SK-N-MC (cell line): ENCODE data around the gene RTN4.

Source experiments
- DNase-seq: peaks from one replicate; pipeline ENCODE4 v3.0.0-alpha.2; 2011; ENCODE audit warnings: low read depth, low spot score
- H3K27ac ChIP-seq: fragments of 200-600 bp; sonication (generic); 2 replicates; pipeline ENCODE4 v1.5.1; 2016; ENCODE audit warnings: mixed run types
- H3K36me3 ChIP-seq: fragments of 200-600 bp; sonication (generic); 2 replicates; pipeline ENCODE4 v1.6.1; 2017; ENCODE audit warnings: antibody characterized with exemption, low read length, mixed read lengths; ENCODE audit not compliant: insufficient read depth
- H3K4me3 ChIP-seq: fragments of 200-600 bp; sonication (generic); 2 replicates; pipeline ENCODE4 v1.5.1; 2016
- H3K9ac ChIP-seq: fragments of 200-600 bp; sonication (generic); 2 replicates; pipeline ENCODE4 v1.8.0; 2017; ENCODE audit warnings: mixed run types, mixed read lengths; ENCODE audit not compliant: insufficient read length
- H3K9me3 ChIP-seq: fragments of 200-600 bp; sonication (generic); 2 replicates; pipeline ENCODE4 v1.6.1; 2017; ENCODE audit warnings: low read depth, mild to moderate bottlenecking, antibody characterized with exemption, low read length, moderate library complexity, mixed read lengths
- EZH2 ChIP-seq: fragments of 200-600 bp; sonication (generic); IDR thresholded peaks from one replicate; pipeline ENCODE4 v1.6.1; 2017; ENCODE audit warnings: antibody characterized with exemption
- FOXP2 ChIP-seq: optimal IDR thresholded peaks from 2 replicates; pipeline ENCODE3; 2011; ENCODE audit warnings: mild to moderate bottlenecking, moderate library complexity; ENCODE audit not compliant: insufficient read depth; ENCODE audit errors: extremely low read length, control extremely low read depth
- POLR2AphosphoS5 ChIP-seq: IDR thresholded peaks from 2 replicates; pipeline ENCODE4 v1.6.1; 2012; ENCODE audit warnings: mild to moderate bottlenecking, low read depth, low read length, borderline replicate concordance

The RTN4 gene

GRCh38 chr2:55048508-55049042 lies 1.7 kb downstream of the RTN4 start:
- DNase-seq, result no peak
- peak overlapping the region; percentile 99 for H3K4me3 ChIP-seq
- H3K9me3 ChIP-seq, result no peaks in the 10 kb centered on the region
- no peaks in the 10 kb centered on the region for H3K36me3 ChIP-seq
- peak overlapping the region; percentile 83 for H3K27ac ChIP-seq
- H3K9ac ChIP-seq, result peak overlapping the region; percentile 92
- TF ChIP-seq POLR2AphosphoS5 (no peak), EZH2 (no peak)

DNA sequence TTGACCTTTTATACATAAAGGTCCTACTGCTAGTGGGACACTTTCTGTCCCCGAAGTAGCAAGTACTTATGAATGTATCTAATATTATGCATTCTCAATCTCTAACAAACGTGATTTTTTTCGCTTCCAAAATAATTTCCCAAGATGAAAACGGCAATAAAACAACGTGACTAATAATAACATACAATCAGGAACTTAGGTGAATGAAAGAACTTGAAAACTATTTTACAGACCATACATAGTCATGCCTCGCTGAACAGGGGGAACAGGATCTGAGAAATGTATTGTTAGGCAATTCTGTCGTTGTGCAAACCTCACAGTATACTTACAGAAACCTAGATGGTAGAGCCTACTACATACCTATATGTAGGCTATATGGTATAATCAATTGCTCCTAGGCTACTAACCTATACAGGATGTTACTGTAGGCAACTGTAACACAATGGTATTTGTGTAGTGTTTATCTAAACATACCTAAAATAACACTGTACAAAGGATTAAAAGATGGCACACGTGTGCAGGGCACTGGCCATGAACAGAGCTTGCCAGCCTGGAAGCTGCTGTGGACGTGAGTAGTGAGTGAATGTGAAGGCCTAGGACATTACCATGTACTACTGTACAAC lies 2.5 kb downstream of the RTN4 start:
- H3K9me3 ChIP-seq, result no peaks in the 10 kb centered on the region
- peak overlapping the region; percentile 15; the same call in 1 of the 2 replicates for H3K27ac ChIP-seq
- TF ChIP-seq FOXP2 (no peak), EZH2 (no peak), POLR2AphosphoS5 (no peak)
- no peaks in the 10 kb centered on the region for H3K36me3 ChIP-seq
- DNase-seq, result no peak
- peak overlapping the region; percentile 92 for H3K9ac ChIP-seq
- peak overlapping the region; percentile 99 for H3K4me3 ChIP-seq

GRCh38 chr2:55045780-55046179 lies 4.5 kb downstream of the RTN4 start:
- Histone ChIP-seq H3K4me3 (peak overlapping the region; percentile 25; the same call in 1 of the 2 replicates), H3K9me3 (no peaks in the 10 kb centered on the region), H3K36me3 (peaks cover 2% of the 10 kb centered on the region; the same call in 1 of the 2 replicates), H3K27ac (no peak overlapping the region), H3K9ac (no peak overlapping the region)
- no peak for DNase-seq
- no peak for TF ChIP-seq FOXP2
- TF ChIP-seq EZH2, result no peak
- no peak for TF ChIP-seq POLR2AphosphoS5

DNA sequence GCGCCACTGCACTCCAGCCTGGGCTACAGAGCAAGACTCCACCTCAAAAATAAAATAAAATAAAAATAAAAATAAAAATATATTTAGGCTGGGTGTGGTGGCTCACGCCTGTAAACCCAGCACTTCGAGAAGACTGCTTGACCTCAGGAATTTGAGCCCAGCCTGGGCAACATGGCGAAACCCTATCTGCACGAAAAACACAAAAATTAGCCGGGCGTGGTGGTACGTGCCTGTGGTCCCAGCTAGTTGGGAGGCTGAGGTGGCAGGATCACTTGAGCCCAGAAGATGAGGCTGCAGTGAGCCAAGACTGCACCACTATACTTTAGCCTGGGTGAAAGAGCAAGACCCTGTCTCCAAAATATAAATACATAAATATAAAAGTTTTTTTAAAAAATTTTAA lies 6.4 kb downstream of the RTN4 start:
- TF ChIP-seq POLR2AphosphoS5 (no peak), FOXP2 (no peak)
- Histone ChIP-seq H3K9me3 (peaks cover 6% of the 10 kb centered on the region; the same call in 1 of the 2 replicates), H3K4me3 (no peak overlapping the region), H3K36me3 (peaks cover 16% of the 10 kb centered on the region), H3K27ac (no peak overlapping the region), H3K9ac (no peak overlapping the region)
- no peak for DNase-seq

GRCh38 chr2:55038428-55038827 lies 11.8 kb downstream of the RTN4 start:
- Histone ChIP-seq H3K27ac (no peak overlapping the region), H3K9ac (no peak overlapping the region), H3K36me3 (peaks cover 47% of the 10 kb centered on the region), H3K4me3 (no peak overlapping the region), H3K9me3 (peaks cover 24% of the 10 kb centered on the region; the same call in 1 of the 2 replicates)
- TF ChIP-seq FOXP2 (no peak), POLR2AphosphoS5 (no peak), EZH2 (no peak)
- no peak for DNase-seq

DNA sequence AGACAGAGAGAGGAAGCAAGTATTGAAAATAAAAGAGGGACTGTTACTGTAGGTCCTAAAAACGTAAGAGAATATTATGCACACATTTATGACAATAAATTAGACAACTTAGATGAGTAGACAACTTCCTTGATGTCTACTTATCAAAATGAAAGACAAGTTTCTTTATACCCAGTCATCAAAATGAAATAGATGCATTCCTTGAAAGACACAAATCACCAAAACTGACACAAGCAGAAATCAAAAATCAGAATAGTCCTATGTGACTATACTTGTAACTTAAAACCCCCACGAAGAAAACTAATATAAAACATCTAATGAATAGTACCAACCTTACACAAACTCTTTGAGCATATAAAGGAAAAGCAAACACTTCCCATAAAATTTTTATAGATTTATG lies 14.5 kb downstream of the RTN4 start:
- peaks cover 45% of the 10 kb centered on the region for H3K36me3 ChIP-seq
- peaks cover 24% of the 10 kb centered on the region; the same call in 1 of the 2 replicates for H3K9me3 ChIP-seq
- H3K4me3 ChIP-seq, result no peak overlapping the region
- H3K9ac ChIP-seq, result no peak overlapping the region
- TF ChIP-seq FOXP2 (no peak), POLR2AphosphoS5 (no peak), EZH2 (no peak)
- DNase-seq, result no peak
- no peak overlapping the region for H3K27ac ChIP-seq

DNA sequence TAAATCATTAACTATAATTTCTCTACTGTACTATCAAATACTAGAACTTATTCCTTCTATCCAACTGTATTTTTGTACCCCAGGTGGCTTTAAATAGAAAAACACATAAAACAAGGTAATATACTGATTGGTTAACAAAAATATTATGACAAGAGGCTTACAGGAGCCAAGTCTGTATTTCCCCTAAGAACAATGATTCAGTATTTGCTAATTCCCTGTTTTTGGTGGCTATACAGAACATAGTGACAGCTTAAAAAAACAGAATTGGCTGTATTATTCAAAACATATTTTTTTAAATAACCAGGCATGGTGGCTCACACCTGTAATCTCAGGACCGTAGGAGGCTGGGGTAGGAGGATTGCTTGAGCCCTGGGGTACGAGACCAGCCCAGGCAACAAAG lies 16.3 kb downstream of the RTN4 start:
- no peak for TF ChIP-seq POLR2AphosphoS5
- no peak for TF ChIP-seq EZH2
- TF ChIP-seq FOXP2, result no peak
- DNase-seq, result no peak

GRCh38 chr2:55033076-55033742 lies 17.0 kb downstream of the RTN4 start:
- Histone ChIP-seq H3K36me3 (peaks cover 25% of the 10 kb centered on the region; the same call in 1 of the 2 replicates), H3K4me3 (no peak overlapping the region), H3K9ac (no peak overlapping the region), H3K9me3 (peaks cover 12% of the 10 kb centered on the region; the same call in 1 of the 2 replicates), H3K27ac (no peak overlapping the region)
- TF ChIP-seq POLR2AphosphoS5 (no peak), EZH2 (no peak), FOXP2 (no peak)
- DNase-seq, result no peak

More for the DNA sequence above, 16.3 kb downstream of the RTN4 start:
- Histone ChIP-seq H3K36me3 (peaks cover 32% of the 10 kb centered on the region), H3K9me3 (peaks cover 19% of the 10 kb centered on the region; the same call in 1 of the 2 replicates), H3K9ac (no peak overlapping the region), H3K27ac (no peak overlapping the region), H3K4me3 (no peak overlapping the region)
